ENCODE data around the gene CILP2. TPM values are rescaled to one million over a fixed set of nuclear protein-coding genes. Genes with fewer than 3 reads are reported as not detected.

Gene CILP2
- total RNA-seq, 1 donor from 2014 or later, result 0.50 TPM

GRCh38 chr19:19526581-19527370, 11.3 kb upstream of the CILP2 start:
- intact Hi-C loops (cut with micrococcal nuclease), result no loop called here
- no peak for DNase-seq
- peak; percentile 4 for ATAC-seq

GRCh38 chr19:19527371-19527656, 10.8 kb upstream of the CILP2 start:
- ATAC-seq (no peak), DNase-seq (no peak)
- intact Hi-C loops (cut with micrococcal nuclease), result no loop called here

GRCh38 chr19:19527674-19528625, 10.1 kb upstream of the CILP2 start:
- no peak for DNase-seq
- intact Hi-C loops (cut with micrococcal nuclease), result no loop called here
- peak; percentile 1 for ATAC-seq

- DNase-seq, result peak; percentile 71
- ATAC-seq, result peak; percentile 51
- intact Hi-C loops (cut with micrococcal nuclease), result no loop called here
These were observed 9.2 kb upstream of the CILP2 start, which contains the start of gene YJEFN3 for GRCh38 chr19:19528721-19529490. TSS of gene YJEFN3 (plus strand) at chr19:19528911. CDS start at chr19:19528933, 22 bp downstream.

GRCh38 chr19:19529783-19530422, 8.2 kb upstream of the CILP2 start:
- DNase-seq (no peak), ATAC-seq (no peak)
- intact Hi-C loops (cut with micrococcal nuclease), result no loop called here

GRCh38 chr19:19530423-19530804, 7.7 kb upstream of the CILP2 start:
- ATAC-seq, result no peak
- intact Hi-C loops (cut with micrococcal nuclease), result no loop called here
- DNase-seq, result no peak

GRCh38 chr19:19530889-19531288, 7.2 kb upstream of the CILP2 start:
- intact Hi-C loops (cut with micrococcal nuclease), result no loop called here
- no peak for DNase-seq
- no peak for ATAC-seq

GRCh38 chr19:19531951-19532805, 5.9 kb upstream of the CILP2 start:
- ATAC-seq, result peak; percentile 72
- peak; percentile 93 for DNase-seq
- intact Hi-C loops (cut with micrococcal nuclease), result no loop called here

- no peak for ATAC-seq
- intact Hi-C loops (cut with micrococcal nuclease), result no loop called here
These were observed 5.0 kb upstream of the CILP2 start for GRCh38 chr19:19532806-19533701.

GRCh38 chr19:19533841-19534240, 4.2 kb upstream of the CILP2 start:
- intact Hi-C loops (cut with micrococcal nuclease), result no loop called here
- DNase-seq (no peak), ATAC-seq (no peak)

More at GRCh38 chr19:19532806-19533701, 5.0 kb upstream of the CILP2 start:
- no peak for DNase-seq

GRCh38 chr19:19534556-19535265, 3.4 kb upstream of the CILP2 start:
- intact Hi-C loops (cut with micrococcal nuclease), result no loop called here
- ATAC-seq, result no peak

GRCh38 chr19:19535311-19536191, 2.5 kb upstream of the CILP2 start:
- ATAC-seq (no peak), DNase-seq (no peak)
- intact Hi-C loops (cut with micrococcal nuclease), result no loop called here

More at GRCh38 chr19:19534556-19535265, 3.4 kb upstream of the CILP2 start:
- no peak for DNase-seq

- intact Hi-C loops (cut with micrococcal nuclease), result no loop called here
- DNase-seq (no peak), ATAC-seq (no peak)
These were observed 703 bp upstream of the CILP2 start for GRCh38 chr19:19537075-19538048.

- intact Hi-C loops (cut with micrococcal nuclease), result no loop called here
- DNase-seq (no peak), ATAC-seq (no peak)
These were observed 711 bp downstream of the CILP2 start for GRCh38 chr19:19538785-19539166.

- intact Hi-C loops (cut with micrococcal nuclease), result no loop called here
- DNase-seq, result no peak
These were observed 1.6 kb downstream of the CILP2 start for GRCh38 chr19:19539698-19540063.

More at GRCh38 chr19:19539698-19540063, 1.6 kb downstream of the CILP2 start:
- ATAC-seq, result no peak

Data from left ventricle myocardium superior (tissue), 1 donor.